CD8-positive, alpha-beta memory T cell (primary cell): ENCODE data around the gene PRRG3. TPM values are rescaled to one million over a fixed set of nuclear protein-coding genes. Genes with fewer than 3 reads are reported as not detected.
A peak's percentile ranks its signal among the peaks of the same experiment; 100 is the strongest.

Experiments used
- CTCF ChIA-PET: fragments of 350-600 bp; sonication (Branson Sonifier 250); formaldehyde crosslinking; loops from one replicate; lab custom pipeline; 2021; ENCODE audit warnings: antibody characterized with exemption; lab: Charles Lee
- POLR2A ChIA-PET: fragments of 350-600 bp; sonication (Branson Sonifier 250); formaldehyde crosslinking; loops from one replicate; lab custom pipeline; 2021; ENCODE audit warnings: antibody characterized with exemption; lab: Charles Lee
- DNase-seq, 5 donors: peaks; one replicate each; pipeline versions ENCODE4 v3.0.0 to v3.0.0-alpha.2; 2020 to 2022; ENCODE audit warnings: mixed read lengths in 1 of 5
- H3K27ac ChIP-seq: one replicate; pipeline ENCODE4 v1.7.0; 2013; ENCODE audit warnings: low read depth, mild to moderate bottlenecking, low read length, moderate library complexity
- H3K27me3 ChIP-seq: 2 replicates; pipeline ENCODE4 v1.7.0; 2013; ENCODE audit warnings: low read length, mild to moderate bottlenecking; ENCODE audit not compliant: insufficient read depth, poor library complexity, severe bottlenecking
- H3K36me3 ChIP-seq: 2 replicates; pipeline ENCODE4 v1.7.0; 2013; ENCODE audit warnings: mild to moderate bottlenecking, low read length, moderate library complexity; ENCODE audit not compliant: insufficient read depth
- H3K4me1 ChIP-seq: 2 replicates; pipeline ENCODE4 v1.7.0; 2013; ENCODE audit warnings: mild to moderate bottlenecking, low read length, moderate library complexity; ENCODE audit not compliant: insufficient read depth
- H3K4me3 ChIP-seq: 2 replicates; pipeline ENCODE4 v1.7.0; 2013; ENCODE audit warnings: mild to moderate bottlenecking, low read length
- H3K9me3 ChIP-seq: 2 replicates; pipeline ENCODE4 v1.7.0; 2013; ENCODE audit warnings: mild to moderate bottlenecking, low read length
- H3K27ac Mint-ChIP-seq, 8 donors: one replicate each; pipeline ENCODE4 v1.8.0; 2020 to 2021; ENCODE audit warnings: mixed read lengths in 8 of 8, mild to moderate bottlenecking in 6 of 8, inconsistent platforms in 3 of 8, moderate library complexity in 3 of 8
- H3K27me3 Mint-ChIP-seq, 2 donors: one replicate each; pipeline ENCODE4 v1.8.0; 2020 to 2021; ENCODE audit warnings: mixed read lengths in 2 of 2, mild to moderate bottlenecking in 1 of 2, moderate library complexity in 1 of 2
- H3K36me3 Mint-ChIP-seq, 3 donors: one replicate each; pipeline ENCODE4 v1.8.0; 2020 to 2021; ENCODE audit warnings: mixed read lengths in 3 of 3, inconsistent platforms in 1 of 3, mild to moderate bottlenecking in 1 of 3
- H3K4me1 Mint-ChIP-seq, 3 donors: one replicate each; pipeline ENCODE4 v1.8.0; 2020 to 2021; ENCODE audit warnings: mixed read lengths in 3 of 3, inconsistent platforms in 1 of 3, mild to moderate bottlenecking in 1 of 3
- H3K4me3 Mint-ChIP-seq, 7 donors: one replicate each; pipeline ENCODE4 v1.8.0; 2020 to 2021; ENCODE audit warnings: mixed read lengths in 7 of 7, mild to moderate bottlenecking in 6 of 7, moderate library complexity in 4 of 7, inconsistent platforms in 2 of 7
- H3K9me3 Mint-ChIP-seq, 5 donors: one replicate each; pipeline ENCODE4 v1.8.0; 2020 to 2022; ENCODE audit warnings: mixed read lengths in 5 of 5, mild to moderate bottlenecking in 3 of 5, moderate library complexity in 2 of 5, inconsistent platforms in 1 of 5
- polyA plus RNA-seq: library from polyadenylated mRNA; unstranded; fragments of 300-500 nt; fragmentation: Illumina TruSeq; gene quantifications from one replicate; pipeline ENCODE4 v1.2.3, GENCODE V29; 2021
- total RNA-seq, 2 experiments: library from RNA; stranded (reverse); gene quantifications; one replicate each; pipeline ENCODE4 v1.2.3, GENCODE V29; 2021

Gene PRRG3
- total and polyA plus RNA-seq, 3 experiments from 2014 or later: not detected

DNA sequence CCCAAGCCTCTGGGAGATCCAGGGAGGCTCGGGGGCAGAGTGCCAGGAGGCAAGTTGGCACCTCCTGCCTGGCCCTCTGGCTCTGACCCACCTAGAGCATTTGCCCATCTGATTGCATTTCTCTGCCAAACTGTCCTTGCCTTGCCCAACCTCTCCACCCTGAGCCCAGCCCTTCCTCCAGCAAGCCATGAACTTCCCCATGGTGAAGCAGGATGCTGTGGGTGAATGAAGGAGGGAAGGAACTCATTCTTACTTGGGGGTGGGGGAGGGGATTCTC, 30.0 kb downstream of the PRRG3 start:
- DNase-seq: no peak
- H3K36me3 ChIP-seq: no peaks in the 10 kb centered on the region
- H3K27ac Mint-ChIP-seq: no peak overlapping the region
- H3K27ac ChIP-seq: no peak overlapping the region
- no peaks in the 10 kb centered on the region for H3K9me3 Mint-ChIP-seq
- POLR2A ChIA-PET: no interaction called here
- no peak overlapping the region for H3K4me3 ChIP-seq
- peaks cover 0 to 21% of the 10 kb centered on the region in 2 donors for H3K27me3 Mint-ChIP-seq
- CTCF ChIA-PET: no interaction called here
- no peaks in the 10 kb centered on the region for H3K27me3 ChIP-seq
- H3K4me1 Mint-ChIP-seq: no peaks in the 10 kb centered on the region
- H3K4me1 ChIP-seq: no peaks in the 10 kb centered on the region
- H3K9me3 ChIP-seq: no peaks in the 10 kb centered on the region
- no peak overlapping the region for H3K4me3 Mint-ChIP-seq
- H3K36me3 Mint-ChIP-seq: no peaks in the 10 kb centered on the region

GRCh38 chrX:151726751-151727150, 31.5 kb downstream of the PRRG3 start:
- H3K9me3 Mint-ChIP-seq: no peaks in the 10 kb centered on the region
- no peaks in the 10 kb centered on the region for H3K4me1 ChIP-seq
- no peak overlapping the region for H3K4me3 Mint-ChIP-seq
- CTCF ChIA-PET: no interaction called here
- no peaks in the 10 kb centered on the region for H3K36me3 ChIP-seq
- no peaks in the 10 kb centered on the region for H3K36me3 Mint-ChIP-seq
- no peaks in the 10 kb centered on the region for H3K27me3 ChIP-seq
- POLR2A ChIA-PET: no interaction called here
- peaks cover 0 to 23% of the 10 kb centered on the region in 2 donors for H3K27me3 Mint-ChIP-seq
- no peak overlapping the region for H3K4me3 ChIP-seq
- H3K4me1 Mint-ChIP-seq: no peaks in the 10 kb centered on the region
- no peak overlapping the region for H3K27ac ChIP-seq
- H3K27ac Mint-ChIP-seq: no peak overlapping the region
- no peaks in the 10 kb centered on the region for H3K9me3 ChIP-seq
- DNase-seq: no peak

- DNase-seq: no peak
- POLR2A ChIA-PET: no interaction called here
- CTCF ChIA-PET: no interaction called here
- Histone ChIP-seq H3K4me3 (no peak overlapping the region), H3K36me3 (no peaks in the 10 kb centered on the region), H3K27me3 (no peaks in the 10 kb centered on the region), H3K27ac (no peak overlapping the region), H3K4me1 (no peaks in the 10 kb centered on the region), H3K9me3 (no peaks in the 10 kb centered on the region)
- no peaks in the 10 kb centered on the region for H3K4me1 Mint-ChIP-seq
- no peaks in the 10 kb centered on the region for H3K36me3 Mint-ChIP-seq
- H3K27me3 Mint-ChIP-seq: peaks cover 0 to 23% of the 10 kb centered on the region in 2 donors
- H3K27ac Mint-ChIP-seq: no peak overlapping the region
- H3K9me3 Mint-ChIP-seq: no peaks in the 10 kb centered on the region
- H3K4me3 Mint-ChIP-seq: no peak overlapping the region
Measured at GRCh38 chrX:151727346-151727745, 32.1 kb downstream of the PRRG3 start.

GRCh38 chrX:151729056-151729725, 33.9 kb downstream of the PRRG3 start:
- no peak overlapping the region for H3K27ac Mint-ChIP-seq
- no peak for DNase-seq

DNA sequence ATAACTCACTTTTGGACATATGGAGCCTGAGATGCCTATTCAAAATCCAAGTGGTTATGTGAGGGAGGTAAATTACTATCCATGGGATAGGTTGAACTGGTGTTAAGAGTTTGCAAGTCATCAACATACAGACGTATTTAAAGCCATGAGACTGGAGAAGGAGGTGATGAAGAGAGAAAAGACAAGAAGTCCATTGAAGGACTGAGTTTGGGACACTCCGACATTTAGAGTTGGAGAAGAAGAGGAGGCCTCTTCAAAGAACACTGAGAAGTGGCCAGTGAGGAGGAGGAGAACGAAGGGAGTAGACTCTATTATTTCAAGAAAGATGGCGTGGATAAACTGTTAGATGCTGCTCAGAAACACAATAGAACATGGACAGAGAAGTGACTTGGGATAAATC, 39.2 kb downstream of the PRRG3 start, which contains the start of gene CNGA2:
Gene CNGA2, plus strand, starts transcription at position 301 of the 400 bp plus-strand sequence. CDS start 3,738 bp downstream, outside the sequence.
- H3K9me3 ChIP-seq: no peaks in the 10 kb centered on the region
- no peak within 1 kb of the TSS for H3K27ac ChIP-seq
- no peak within 1 kb of the TSS for H3K4me3 ChIP-seq
- no peaks in the 10 kb centered on the region for H3K36me3 Mint-ChIP-seq
- H3K4me1 ChIP-seq: no peaks in the 10 kb centered on the region
- ChIA-PET CTCF (no interaction called here), POLR2A (no interaction called here)
- peaks cover 6 to 16% of the 10 kb centered on the region in 2 donors for H3K27me3 Mint-ChIP-seq
- H3K4me1 Mint-ChIP-seq: no peaks in the 10 kb centered on the region
- no peak for DNase-seq
- no peak within 1 kb of the TSS for H3K4me3 Mint-ChIP-seq
- no peaks in the 10 kb centered on the region for H3K9me3 Mint-ChIP-seq
- no peaks in the 10 kb centered on the region for H3K27me3 ChIP-seq
- no peak within 1 kb of the TSS for H3K27ac Mint-ChIP-seq
- no peaks in the 10 kb centered on the region for H3K36me3 ChIP-seq

More at GRCh38 chrX:151729056-151729725, 33.9 kb downstream of the PRRG3 start:
- Mint-ChIP-seq H3K9me3 (no peaks in the 10 kb centered on the region), H3K4me3 (no peak overlapping the region), H3K27me3 (peaks cover 4 to 20% of the 10 kb centered on the region in 2 donors), H3K36me3 (no peaks in the 10 kb centered on the region), H3K4me1 (no peaks in the 10 kb centered on the region)
- Histone ChIP-seq H3K27me3 (no peaks in the 10 kb centered on the region), H3K9me3 (no peaks in the 10 kb centered on the region), H3K27ac (no peak overlapping the region), H3K4me3 (no peak overlapping the region), H3K36me3 (no peaks in the 10 kb centered on the region), H3K4me1 (no peaks in the 10 kb centered on the region)
- CTCF ChIA-PET: no interaction called here
- POLR2A ChIA-PET: no interaction called here

DNA sequence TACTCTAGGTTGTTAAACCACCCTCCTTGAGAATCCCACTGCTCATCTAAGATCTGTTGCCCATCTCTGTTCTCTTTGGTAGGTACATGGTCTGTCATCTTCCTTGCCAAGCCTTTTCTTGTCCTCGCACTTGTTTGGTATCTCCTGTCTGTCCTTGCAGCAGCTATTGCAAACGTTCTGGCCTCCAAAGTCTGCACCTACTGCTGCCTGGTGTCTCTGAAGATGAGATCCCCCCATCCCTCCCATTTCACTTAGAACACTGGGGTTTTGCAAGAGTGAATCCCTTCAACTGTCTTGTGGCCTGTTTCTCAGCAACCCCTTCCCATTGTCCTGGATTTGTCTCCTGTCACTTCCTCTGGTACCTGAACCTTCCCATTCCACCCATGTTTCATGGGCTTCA, 40.0 kb downstream of the PRRG3 start:
- H3K27ac ChIP-seq: no peak overlapping the region
- Mint-ChIP-seq H3K4me1 (no peaks in the 10 kb centered on the region), H3K9me3 (no peaks in the 10 kb centered on the region), H3K36me3 (no peaks in the 10 kb centered on the region), H3K27me3 (peaks cover 6 to 13% of the 10 kb centered on the region in 2 donors), H3K27ac (no peak overlapping the region), H3K4me3 (no peak overlapping the region)
- H3K4me1 ChIP-seq: no peaks in the 10 kb centered on the region
- no peaks in the 10 kb centered on the region for H3K9me3 ChIP-seq
- no peaks in the 10 kb centered on the region for H3K36me3 ChIP-seq
- CTCF ChIA-PET: no interaction called here
- H3K27me3 ChIP-seq: no peaks in the 10 kb centered on the region
- no peak overlapping the region for H3K4me3 ChIP-seq
- POLR2A ChIA-PET: no interaction called here
- DNase-seq: no peak

DNA sequence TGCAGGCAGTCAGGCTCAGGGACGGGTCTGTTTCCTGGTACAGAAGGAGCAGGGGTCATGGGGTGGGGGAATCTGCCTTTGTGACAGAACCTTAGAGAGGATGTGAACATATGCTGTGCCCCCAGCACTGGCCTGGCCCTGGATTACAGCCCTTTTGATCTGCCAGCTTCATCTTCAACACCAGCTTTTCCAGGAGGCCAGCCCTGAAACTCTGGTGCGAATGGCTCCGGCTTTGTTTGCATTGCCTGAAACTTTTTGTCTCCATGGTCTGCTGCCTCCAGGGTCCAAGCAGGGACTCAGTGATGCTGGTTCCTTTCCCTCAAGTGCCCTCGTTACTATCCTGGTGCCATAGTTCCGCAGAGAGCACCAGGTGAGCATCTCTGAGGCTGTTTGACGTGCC, 41.4 kb downstream of the PRRG3 start:
- Mint-ChIP-seq H3K4me1 (no peaks in the 10 kb centered on the region), H3K27ac (no peak overlapping the region), H3K4me3 (no peak overlapping the region), H3K27me3 (peaks cover 6 to 13% of the 10 kb centered on the region in 2 donors), H3K9me3 (no peaks in the 10 kb centered on the region), H3K36me3 (no peaks in the 10 kb centered on the region)
- ChIA-PET CTCF (no interaction called here), POLR2A (no interaction called here)
- Histone ChIP-seq H3K36me3 (no peaks in the 10 kb centered on the region), H3K4me3 (no peak overlapping the region), H3K9me3 (no peaks in the 10 kb centered on the region), H3K27ac (no peak overlapping the region), H3K4me1 (no peaks in the 10 kb centered on the region), H3K27me3 (no peaks in the 10 kb centered on the region)
- no peak for DNase-seq

GRCh38 chrX:151737494-151737893, 42.2 kb downstream of the PRRG3 start:
- CTCF ChIA-PET: no interaction called here
- POLR2A ChIA-PET: no interaction called here

More at GRCh38 chrX:151737494-151737893, 42.2 kb downstream of the PRRG3 start:
- no peak overlapping the region for H3K27ac ChIP-seq
- H3K4me3 ChIP-seq: no peak overlapping the region
- H3K9me3 Mint-ChIP-seq: no peaks in the 10 kb centered on the region
- no peaks in the 10 kb centered on the region for H3K36me3 ChIP-seq
- peak overlapping the region in 1 of 8 donors; percentile 8 for H3K27ac Mint-ChIP-seq
- H3K4me3 Mint-ChIP-seq: no peak overlapping the region
- peaks cover 5 to 14% of the 10 kb centered on the region in 2 donors for H3K27me3 Mint-ChIP-seq
- DNase-seq: no peak
- no peaks in the 10 kb centered on the region for H3K27me3 ChIP-seq
- H3K9me3 ChIP-seq: no peaks in the 10 kb centered on the region
- H3K4me1 Mint-ChIP-seq: no peaks in the 10 kb centered on the region
- no peaks in the 10 kb centered on the region for H3K4me1 ChIP-seq
- no peaks in the 10 kb centered on the region for H3K36me3 Mint-ChIP-seq
